Stimulated activated CD8-positive, alpha-beta memory T cell treated with anti-CD3 and anti-CD28 coated beads, Interleukin-7, amount 100 ng/mL, for 1 hour (primary cell): ENCODE measurements around the gene NEUROD4.

Experiments
- DNase-seq, 2 donors: peaks; one replicate each; pipeline ENCODE4 v3.0.0-alpha.2; 2020; ENCODE audit warnings: low read depth in 2 of 2

The NEUROD4 gene

GRCh38 chr12:54998958-54999510 is 20.7 kb upstream of the NEUROD4 start:
- no peak for DNase-seq

DNA sequence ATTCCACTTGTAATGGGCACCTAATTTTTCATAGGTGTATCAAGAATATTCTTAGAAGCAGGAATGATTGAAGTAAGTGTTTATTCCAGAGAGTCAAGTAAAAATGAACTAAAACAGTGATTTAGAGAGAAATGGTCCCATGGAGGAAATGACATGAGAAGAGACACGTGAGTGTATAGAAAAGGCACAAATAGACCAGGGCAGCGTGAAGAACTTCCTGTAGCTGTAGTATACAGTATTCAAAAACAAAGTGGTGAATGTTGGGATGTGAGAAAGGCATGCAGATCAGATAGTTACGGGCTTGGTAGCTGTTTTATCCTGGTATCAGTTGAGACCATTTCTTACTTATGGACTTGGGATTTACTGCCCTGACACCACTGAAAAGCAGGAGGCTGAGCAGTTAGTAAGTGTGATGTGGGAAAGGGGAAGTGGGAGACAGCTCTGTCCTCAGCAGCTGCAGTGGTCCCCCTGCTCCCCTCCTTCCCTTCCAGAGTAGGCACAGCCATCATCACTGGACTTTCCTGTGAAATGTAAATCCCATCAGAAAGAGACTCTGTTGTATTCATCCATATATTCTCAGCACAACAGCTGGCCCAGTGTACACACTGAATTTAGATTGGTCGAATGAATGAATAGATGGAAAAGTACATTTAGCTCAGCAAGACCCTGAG is 18.4 kb upstream of the NEUROD4 start:
- no peak for DNase-seq

DNA sequence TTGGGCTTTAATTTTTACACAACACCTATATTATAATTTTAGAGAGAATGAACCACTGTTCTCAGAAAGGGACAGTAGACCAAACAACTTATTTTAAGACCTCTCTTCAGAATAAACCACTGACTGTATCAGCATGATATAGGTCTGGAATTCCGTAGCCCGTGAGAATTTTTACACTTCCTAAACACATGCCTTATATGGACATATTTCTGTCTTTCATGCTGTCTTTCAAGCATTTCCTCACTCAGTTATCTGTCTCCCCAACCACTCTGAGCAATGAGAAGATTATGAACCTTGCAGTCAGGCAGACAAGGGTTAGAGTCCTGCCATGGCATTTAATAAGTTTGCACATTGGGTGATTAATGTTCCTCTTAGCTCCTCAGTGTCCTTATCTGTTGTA is 17.4 kb upstream of the NEUROD4 start:
- no peak for DNase-seq

DNA sequence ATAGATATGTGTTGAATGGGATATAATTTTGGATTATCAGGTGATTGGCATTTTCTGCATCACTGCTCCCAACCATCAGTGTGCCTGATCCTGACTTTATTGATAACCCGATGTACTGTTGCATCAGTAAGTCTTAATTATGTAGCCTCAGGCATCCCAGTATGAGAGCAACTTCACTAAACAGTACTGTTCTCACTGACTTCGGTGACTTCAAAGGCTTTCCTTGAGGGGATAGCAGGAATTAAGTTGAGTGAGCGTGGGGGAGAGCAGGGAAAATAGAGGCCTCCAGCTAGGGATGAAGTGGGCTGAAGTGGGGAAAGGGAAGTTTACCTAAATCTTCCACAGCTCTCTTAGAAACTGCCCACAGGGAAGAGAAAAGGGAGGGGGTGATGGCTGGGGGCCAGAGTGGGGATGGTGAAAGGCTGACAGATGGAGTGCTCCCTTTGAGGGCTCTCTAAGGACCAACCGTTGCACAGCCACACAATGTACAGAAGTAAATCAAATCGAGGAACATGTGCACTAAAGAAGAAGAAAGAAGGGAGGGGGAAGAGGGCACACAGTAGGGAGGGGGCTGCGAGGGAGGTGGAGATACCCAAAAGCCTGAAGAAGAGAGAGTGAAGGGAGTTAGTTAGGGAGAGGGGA is 10.7 kb upstream of the NEUROD4 start:
- DNase-seq = no peak

DNA sequence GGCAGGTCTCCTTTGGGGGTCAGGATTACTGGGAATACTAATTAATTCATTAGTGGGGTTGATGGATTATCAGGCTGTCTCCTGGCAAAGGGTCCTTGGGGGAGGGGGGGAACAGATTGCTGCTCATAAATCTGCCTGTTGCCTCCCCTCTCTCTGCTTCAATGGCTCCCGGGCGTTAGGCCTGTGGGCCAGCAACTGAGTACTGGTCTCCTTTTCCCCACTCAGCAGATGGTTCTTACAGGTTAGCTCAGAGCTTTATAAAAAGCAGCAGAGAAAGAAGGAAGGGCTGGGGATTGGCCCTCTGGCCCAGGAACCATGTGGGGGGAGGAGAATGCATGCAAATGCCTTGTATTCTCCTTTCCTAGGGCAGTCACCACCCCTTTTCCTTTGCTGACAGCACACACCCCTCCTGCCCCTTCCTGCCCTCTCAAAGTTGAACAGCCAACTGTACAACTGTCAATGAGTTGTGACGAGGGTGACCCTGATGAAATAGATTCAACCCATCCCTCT is 2.3 kb upstream of the NEUROD4 start:
- DNase-seq = no peak

- no peak for DNase-seq
Measured at GRCh38 chr12:55024575-55024974, 4.8 kb downstream of the NEUROD4 start.

DNA sequence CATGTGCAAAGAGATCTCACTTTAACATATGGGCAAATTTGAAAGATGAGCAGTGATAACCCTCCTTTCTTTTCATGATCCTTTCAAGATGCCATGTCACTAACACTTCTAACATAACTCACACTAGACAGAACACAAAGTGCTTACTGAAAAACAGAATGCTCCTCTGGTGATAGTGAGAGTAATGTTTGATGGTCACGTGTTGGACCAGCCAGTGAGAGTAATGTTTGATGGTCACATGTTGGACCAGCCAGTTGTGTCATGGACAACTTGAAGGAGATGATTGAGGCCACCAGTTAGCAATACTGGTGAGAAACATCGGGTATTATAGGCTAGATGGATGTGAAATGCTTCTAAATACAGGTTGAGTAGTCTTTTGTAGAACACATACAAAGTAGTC is 5.7 kb downstream of the NEUROD4 start:
- DNase-seq = no peak

DNA sequence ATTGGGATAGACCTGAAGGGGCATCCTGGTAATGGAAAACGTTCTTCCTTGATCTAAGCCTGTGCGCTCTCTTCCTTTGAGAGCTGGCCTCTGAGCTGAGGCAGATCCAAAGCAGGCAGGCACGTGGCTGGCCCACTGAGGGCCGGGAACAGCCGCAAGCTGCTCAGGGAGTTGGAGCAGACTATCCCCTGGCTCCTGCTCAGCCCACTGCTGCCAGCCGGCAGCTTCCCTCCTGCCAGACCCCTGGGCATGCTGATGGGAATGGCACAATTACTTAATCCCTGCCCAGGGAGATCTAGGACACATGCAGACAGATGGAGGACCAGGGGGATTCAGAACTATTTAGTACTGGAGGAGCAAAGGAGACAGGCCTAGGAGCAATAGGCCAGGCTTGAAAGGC is 14.4 kb downstream of the NEUROD4 start:
- no peak for DNase-seq

DNA sequence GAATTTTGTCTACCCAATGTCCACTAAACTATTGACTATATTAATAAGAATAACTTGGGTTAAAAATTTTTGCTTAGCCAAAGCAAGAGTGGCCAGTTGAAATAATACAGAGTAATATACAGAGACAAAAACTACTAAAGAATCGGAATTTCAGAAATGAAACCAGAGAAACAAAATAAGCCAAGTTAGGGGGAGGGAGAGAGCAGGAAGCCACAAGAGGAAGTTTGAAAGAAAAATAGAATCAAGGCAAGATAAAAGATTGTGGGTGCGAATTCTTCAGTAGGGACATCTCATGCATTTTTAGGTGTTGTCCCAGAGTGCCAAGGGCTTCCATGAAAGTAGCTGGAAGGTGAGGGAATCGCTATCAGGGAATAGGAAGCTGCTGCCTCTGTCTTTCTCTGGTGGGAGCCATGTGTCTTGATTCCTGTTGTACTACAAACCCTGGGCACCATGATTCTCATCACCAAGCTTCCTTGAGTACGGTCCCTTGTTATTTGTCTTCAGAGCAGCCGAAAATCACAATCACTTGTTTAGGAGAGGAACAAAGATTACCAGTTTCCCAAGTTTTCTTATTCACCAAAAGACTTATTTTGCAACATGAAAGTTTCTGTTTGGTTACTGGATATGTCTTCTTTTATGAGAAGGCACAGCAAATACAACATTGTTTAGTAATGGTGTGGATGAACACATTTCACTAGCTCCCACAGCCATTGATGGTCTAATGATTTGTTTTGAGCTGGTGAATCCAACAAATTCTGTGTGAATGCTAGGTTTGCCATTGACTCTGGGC is 16.7 kb downstream of the NEUROD4 start:
- no peak for DNase-seq

DNA sequence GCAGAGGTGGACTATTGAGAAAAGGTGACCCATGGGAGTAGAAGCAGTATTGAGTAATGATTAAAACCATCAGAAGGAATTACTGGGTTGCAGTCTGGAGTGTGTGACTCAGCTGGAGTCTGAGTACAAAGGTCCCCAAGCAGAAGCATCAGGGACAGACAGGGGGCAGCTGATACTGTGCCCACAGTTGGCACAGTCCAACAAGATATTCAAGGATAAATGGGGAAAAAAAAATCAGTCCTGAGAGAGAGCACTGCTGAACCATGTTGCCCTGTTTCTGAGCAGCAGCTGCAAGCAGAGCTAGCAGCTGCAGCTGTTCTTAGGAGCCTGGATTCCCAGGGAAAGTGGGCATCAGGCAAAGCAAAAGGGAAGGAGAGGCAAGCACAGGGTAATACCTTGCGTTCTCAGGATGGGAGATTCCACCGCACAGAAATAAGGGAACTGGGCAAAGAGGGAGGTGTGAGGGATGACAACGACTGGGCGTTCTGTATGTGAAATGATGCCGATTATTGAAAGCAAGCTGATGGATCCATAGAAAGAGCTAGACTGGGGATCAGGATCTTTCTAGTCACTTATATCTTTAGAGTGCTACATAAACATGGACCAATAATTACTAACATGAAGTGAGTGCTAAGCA is 17.7 kb downstream of the NEUROD4 start:
- no peak for DNase-seq

DNA sequence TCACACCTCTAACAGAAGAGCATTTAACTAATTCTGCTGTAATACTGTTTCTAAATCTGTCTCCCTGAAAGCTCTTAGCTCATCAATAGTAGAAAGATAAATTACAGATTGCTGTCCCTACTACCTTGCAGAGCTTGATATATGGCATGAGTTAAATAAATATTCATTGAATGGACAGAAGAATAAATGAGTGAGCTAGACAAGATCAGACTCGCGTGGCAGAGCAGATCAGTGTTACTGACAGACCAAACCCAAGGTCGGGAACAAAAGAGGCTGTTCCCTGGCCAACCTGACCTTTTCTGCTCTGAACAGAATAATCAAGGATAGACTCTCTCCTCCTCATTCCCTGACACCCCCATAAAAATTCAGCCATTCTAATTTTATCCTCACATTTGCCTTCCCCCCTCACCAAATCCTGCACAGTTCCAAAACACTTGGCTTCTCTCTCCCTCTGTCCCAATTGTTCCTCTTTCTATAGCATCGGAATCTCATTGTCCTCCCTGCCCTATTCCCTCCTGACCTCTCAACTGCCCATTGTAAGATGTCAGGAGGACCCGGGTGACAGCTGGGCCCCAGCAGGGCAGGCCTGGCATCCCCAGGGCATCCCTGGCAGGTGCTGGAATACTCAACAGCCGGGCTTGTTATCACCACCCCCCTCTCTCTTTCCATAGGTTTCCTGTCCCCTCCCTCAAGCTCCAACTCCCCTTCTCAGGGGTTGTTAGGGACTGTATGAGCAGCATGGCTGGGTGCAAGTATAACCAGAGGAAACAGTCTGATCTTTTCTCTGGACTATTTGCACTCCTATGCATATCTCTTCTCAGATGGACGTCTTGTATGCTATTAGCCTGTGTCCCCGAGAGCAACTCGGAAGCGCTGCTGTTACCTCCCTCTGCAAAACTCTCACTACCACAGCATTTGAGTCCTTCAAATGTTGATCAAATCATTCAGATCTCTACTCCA is 19.9 kb downstream of the NEUROD4 start:
- DNase-seq = no peak

DNA sequence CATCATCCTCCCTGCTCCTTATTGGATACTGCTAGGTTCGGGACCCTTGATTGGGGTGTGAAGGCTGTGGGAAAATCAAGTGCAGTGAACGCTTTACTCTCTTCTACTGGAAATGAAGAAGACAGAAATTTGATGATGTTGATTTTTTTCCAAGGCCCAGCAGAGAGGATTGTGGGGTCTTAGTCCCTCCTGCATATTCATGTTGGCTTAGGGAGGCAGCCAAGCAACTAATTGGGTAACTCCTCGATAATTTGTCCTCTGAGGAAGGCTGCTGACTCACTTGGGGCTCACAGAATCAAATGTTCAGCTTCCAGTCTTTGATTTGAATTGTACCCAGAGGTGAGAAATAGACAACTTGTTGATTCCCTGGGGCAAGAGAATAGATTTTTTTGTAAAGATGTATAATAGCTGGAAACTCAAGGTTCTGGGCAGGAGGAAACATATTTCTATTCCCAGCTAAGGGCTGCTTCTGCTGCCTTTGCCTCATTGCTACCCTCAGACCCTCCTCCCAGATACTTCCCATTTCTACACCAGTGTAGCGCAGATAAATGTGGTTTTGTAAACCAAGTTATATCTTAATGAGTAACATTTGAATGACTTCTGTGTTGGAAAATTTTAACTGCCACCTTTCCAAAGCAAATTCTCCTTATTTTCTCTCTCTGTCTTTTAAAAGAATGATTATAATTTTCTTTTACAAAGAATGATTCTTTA is 21.7 kb downstream of the NEUROD4 start:
- no peak for DNase-seq

DNA sequence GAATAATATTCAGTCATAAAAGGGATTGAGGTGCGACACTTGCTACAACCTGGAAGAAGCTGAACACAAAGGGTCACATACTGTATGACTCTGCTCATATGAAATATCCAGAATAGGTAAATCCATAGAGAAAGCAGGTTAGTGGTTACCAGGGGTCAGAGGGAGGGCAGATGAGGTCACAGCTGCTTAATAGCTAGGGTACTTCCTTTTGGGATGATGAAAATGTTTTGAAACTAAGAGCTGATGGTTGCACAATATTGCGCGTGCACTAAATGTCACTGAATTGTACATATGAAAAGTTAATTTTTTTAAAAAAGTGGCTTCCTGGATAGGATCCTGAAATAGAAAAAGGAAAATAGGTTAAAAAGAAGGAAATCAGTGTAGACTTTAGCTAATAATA is 23.8 kb downstream of the NEUROD4 start:
- no peak for DNase-seq

- no peak for DNase-seq
Measured at GRCh38 chr12:55044135-55044534, 24.4 kb downstream of the NEUROD4 start.

DNA sequence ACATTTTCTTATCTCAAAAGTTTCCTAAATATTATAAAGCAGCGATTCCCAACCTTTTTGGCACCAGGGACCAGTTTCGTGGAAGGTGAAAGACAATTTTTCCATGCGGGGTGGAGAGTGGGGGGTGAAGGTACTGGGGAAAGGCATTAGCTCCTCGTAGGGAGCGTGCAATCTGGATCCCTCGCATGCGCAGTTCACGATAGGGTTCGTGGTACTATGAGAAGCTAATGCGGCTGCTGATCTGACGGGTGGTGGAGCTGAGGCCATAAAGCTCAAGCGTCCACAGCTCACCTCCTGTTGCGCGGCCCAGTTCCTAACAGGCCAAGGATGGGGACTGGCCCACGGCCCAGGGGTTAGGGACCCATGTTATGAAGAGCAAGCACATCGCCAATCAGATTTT is 29.9 kb downstream of the NEUROD4 start:
- DNase-seq = no peak

- DNase-seq = no peak
Measured at GRCh38 chr12:55051197-55051947, 31.6 kb downstream of the NEUROD4 start.

- no peak for DNase-seq
Measured at GRCh38 chr12:55057481-55057880, 37.7 kb downstream of the NEUROD4 start.

GRCh38 chr12:55058082-55058481 is 38.3 kb downstream of the NEUROD4 start:
- DNase-seq = no peak

- DNase-seq = no peak
Measured at GRCh38 chr12:55058776-55059175, 39.0 kb downstream of the NEUROD4 start.
